ENCODE data around the gene TEAD2. TPM values are rescaled to one million over a fixed set of nuclear protein-coding genes. Genes with fewer than 3 reads are reported as not detected.
A peak's percentile ranks its signal among the peaks of the same experiment; 100 is the strongest.

Gene TEAD2
- total and polyA plus RNA-seq, 10 of the 15 experiments (the other 5 are each of a cell fraction or from before 2014, with no cell fraction given) = 0.04 to 0.26 (median 0.11) TPM; not detected in 3

DNA sequence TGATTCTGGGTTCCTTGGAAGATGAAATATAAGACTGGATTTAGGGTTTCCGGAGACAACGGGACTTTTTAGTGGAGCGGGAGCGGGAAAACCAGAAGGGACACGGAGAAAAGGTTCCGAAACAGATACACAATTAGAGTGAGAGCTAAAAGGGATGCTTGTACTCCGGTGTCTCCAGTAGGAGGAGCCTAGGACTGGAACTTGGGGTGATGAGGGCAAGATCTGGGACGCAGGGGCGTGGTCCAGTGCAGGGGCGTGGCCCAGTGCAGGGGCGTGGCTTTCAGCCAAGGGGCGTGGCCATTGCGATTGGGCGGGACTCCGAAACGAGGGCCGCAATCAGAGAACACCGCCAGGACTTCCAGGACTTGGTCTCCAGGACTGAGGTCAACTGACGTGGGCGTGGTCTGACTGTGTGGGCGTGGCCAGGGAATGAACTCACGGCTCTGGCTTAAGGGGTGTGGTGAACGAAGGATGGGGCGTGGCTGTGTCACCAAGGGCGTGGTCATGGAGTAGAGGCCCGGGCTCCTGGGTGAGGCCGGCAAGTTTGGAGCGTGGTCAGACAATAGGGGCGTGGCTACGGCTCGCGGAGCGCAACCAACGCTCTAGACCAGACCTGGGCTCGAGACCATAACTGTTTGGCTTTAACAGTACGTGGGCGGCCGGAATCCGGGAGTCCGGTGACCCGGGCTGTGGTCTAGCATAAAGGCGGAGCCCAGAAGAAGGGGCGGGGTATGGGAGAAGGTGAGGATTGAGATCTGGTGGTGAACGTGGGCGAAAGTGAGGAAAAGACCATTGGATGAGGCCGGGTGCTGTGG is 1.3 kb upstream of the TEAD2 start, which contains the start of gene DKKL1:
DKKL1 (plus strand) TSS at position 610 of the 815 bp plus-strand sequence; CDS start at position 732, 122 bp downstream.
- no peak within 1 kb of the TSS for H3K9ac ChIP-seq (ENCODE audit: control insufficient read depth, insufficient read depth, low read length)
- no peaks in the 10 kb centered on the region; the same call in 2 of the 3 replicates for H3K9me3 ChIP-seq (replicated peaks; ENCODE audit: control insufficient read depth, insufficient read depth, low read length)
- ChIA-PET SMC1A (ENCODE audit: uncharacterized antibody, unreplicated experiment) (no interaction called here), POLR2A (no interaction called here), CTCF (no interaction called here), RAD21 (ENCODE audit: unreplicated experiment) (interaction anchor here (0.9 kb wide), 1 partner anchor 11 kb away, joined by 3 read pairs; no protein-coding TSS in a partner anchor)
- H2AFZ ChIP-seq (ENCODE audit: control insufficient read depth, low read depth, low read length) = peak within 1 kb of the TSS; percentile 33; the same call in 1 of the 2 replicates
- intact Hi-C loops (cut with micrococcal nuclease; ENCODE audit: unreplicated experiment) = no loop called here
- peak; percentile 86 for ATAC-seq
- no peaks in the 10 kb centered on the region for H3K36me3 ChIP-seq (ENCODE audit: control insufficient read depth in 2 of 2, insufficient read depth in 2 of 2, low read length in 1 of 2)
- in situ Hi-C loops (cut with MboI) = no loop called here
- no TSS peak for BruUV-seq (replicated peaks)
- no peak within 1 kb of the TSS for H3K27ac ChIP-seq (ENCODE audit: control insufficient read depth, insufficient read depth)
- no peaks in the 10 kb centered on the region for H3K79me2 ChIP-seq (ENCODE audit: control insufficient read depth, insufficient read depth, low read length)
- 5% methylated on average over 45 of the region's 46 CpGs for WGBS (ENCODE audit: insufficient coverage, insufficient replicate concordance, low lambda C conversion rate, missing lambda C conversion rate)
- DNase-seq (ENCODE audit: low read depth, low spot score) = peak; percentile 33
- peaks cover 7% of the 10 kb centered on the region for H3K4me1 ChIP-seq (ENCODE audit: control insufficient read depth, insufficient read depth, low read length)
- peaks cover 12 to 15% of the 10 kb centered on the region in 2 experiments; a peak in 3 of 4 replicates for H3K27me3 ChIP-seq (replicated peaks in 1 of 2; ENCODE audit: control insufficient read depth in 2 of 2, insufficient read depth in 2 of 2, low read length in 1 of 2)
- peak; percentile 18 for FAIRE-seq
- 0 out of 2 replicates have a peak within 1 kb of the TSS, but pooled peaks have one; percentile 1 for H3K4me3 ChIP-seq
- H4K20me1 ChIP-seq (ENCODE audit: control insufficient read depth, insufficient read depth) = no peaks in the 10 kb centered on the region
- peak within 1 kb of the TSS; percentile 67 for H3K4me2 ChIP-seq (ENCODE audit: control insufficient read depth, insufficient read depth)
- TF ChIP-seq GATAD2B (conservative IDR thresholded peaks at IDR 0.05; ENCODE audit: low read depth) = 0 out of 2 replicates have a peak, but pooled peaks have one; percentile 26
- TF ChIP-seq BRCA1 (IDR thresholded peaks at IDR 0.05; ENCODE audit: low read depth, low read length) = no peak
- no peak for TF ChIP-seq JUND (IDR thresholded peaks at IDR 0.05; ENCODE audit: low read depth, low read length)
- TF ChIP-seq, protein P1, sequence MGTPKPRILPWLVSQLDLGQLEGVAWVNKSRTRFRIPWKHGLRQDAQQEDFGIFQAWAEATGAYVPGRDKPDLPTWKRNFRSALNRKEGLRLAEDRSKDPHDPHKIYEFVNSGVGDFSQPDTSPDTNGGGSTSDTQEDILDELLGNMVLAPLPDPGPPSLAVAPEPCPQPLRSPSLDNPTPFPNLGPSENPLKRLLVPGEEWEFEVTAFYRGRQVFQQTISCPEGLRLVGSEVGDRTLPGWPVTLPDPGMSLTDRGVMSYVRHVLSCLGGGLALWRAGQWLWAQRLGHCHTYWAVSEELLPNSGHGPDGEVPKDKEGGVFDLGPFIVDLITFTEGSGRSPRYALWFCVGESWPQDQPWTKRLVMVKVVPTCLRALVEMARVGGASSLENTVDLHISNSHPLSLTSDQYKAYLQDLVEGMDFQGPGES (IDR thresholded peaks at IDR 0.05) = no peak
- TF ChIP-seq JUNB (IDR thresholded peaks at IDR 0.05) = no peak
- no peak for TF ChIP-seq IKZF2 (IDR thresholded peaks at IDR 0.05)
- TF ChIP-seq FOXK2 (IDR thresholded peaks at IDR 0.05) = no peak
- TF ChIP-seq, protein P2, sequence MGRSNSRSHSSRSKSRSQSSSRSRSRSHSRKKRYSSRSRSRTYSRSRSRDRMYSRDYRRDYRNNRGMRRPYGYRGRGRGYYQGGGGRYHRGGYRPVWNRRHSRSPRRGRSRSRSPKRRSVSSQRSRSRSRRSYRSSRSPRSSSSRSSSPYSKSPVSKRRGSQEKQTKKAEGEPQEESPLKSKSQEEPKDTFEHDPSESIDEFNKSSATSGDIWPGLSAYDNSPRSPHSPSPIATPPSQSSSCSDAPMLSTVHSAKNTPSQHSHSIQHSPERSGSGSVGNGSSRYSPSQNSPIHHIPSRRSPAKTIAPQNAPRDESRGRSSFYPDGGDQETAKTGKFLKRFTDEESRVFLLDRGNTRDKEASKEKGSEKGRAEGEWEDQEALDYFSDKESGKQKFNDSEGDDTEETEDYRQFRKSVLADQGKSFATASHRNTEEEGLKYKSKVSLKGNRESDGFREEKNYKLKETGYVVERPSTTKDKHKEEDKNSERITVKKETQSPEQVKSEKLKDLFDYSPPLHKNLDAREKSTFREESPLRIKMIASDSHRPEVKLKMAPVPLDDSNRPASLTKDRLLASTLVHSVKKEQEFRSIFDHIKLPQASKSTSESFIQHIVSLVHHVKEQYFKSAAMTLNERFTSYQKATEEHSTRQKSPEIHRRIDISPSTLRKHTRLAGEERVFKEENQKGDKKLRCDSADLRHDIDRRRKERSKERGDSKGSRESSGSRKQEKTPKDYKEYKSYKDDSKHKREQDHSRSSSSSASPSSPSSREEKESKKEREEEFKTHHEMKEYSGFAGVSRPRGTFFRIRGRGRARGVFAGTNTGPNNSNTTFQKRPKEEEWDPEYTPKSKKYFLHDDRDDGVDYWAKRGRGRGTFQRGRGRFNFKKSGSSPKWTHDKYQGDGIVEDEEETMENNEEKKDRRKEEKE (IDR thresholded peaks at IDR 0.05) = no peak
- no peak for TF ChIP-seq CBFB (IDR thresholded peaks at IDR 0.05; ENCODE audit: low read depth)
- TF ChIP-seq CREB1 (IDR thresholded peaks at IDR 0.05; ENCODE audit: low read depth) = 0 out of 2 replicates have a peak, but pooled peaks have one; percentile 29
- TF ChIP-seq, protein P3, sequence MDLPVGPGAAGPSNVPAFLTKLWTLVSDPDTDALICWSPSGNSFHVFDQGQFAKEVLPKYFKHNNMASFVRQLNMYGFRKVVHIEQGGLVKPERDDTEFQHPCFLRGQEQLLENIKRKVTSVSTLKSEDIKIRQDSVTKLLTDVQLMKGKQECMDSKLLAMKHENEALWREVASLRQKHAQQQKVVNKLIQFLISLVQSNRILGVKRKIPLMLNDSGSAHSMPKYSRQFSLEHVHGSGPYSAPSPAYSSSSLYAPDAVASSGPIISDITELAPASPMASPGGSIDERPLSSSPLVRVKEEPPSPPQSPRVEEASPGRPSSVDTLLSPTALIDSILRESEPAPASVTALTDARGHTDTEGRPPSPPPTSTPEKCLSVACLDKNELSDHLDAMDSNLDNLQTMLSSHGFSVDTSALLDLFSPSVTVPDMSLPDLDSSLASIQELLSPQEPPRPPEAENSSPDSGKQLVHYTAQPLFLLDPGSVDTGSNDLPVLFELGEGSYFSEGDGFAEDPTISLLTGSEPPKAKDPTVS (IDR thresholded peaks at IDR 0.05; ENCODE audit: low read depth, low read length) = no peak
- no peak for TF ChIP-seq TAF1 (IDR thresholded peaks at IDR 0.05; ENCODE audit: borderline replicate concordance, low read depth, low read length)
- TF ChIP-seq EZH2 (IDR thresholded peaks at IDR 0.05; ENCODE audit: borderline replicate concordance, control insufficient read depth, low read depth, low read length) = 0 out of 2 replicates have a peak, but pooled peaks have one; percentile 44
- TF ChIP-seq IKZF1 (conservative IDR thresholded peaks at IDR 0.05) = no peak
- no peak for TF ChIP-seq POLR2AphosphoS2 (IDR thresholded peaks at IDR 0.05; ENCODE audit: low read depth, low read length)
- TF ChIP-seq, protein P4, sequence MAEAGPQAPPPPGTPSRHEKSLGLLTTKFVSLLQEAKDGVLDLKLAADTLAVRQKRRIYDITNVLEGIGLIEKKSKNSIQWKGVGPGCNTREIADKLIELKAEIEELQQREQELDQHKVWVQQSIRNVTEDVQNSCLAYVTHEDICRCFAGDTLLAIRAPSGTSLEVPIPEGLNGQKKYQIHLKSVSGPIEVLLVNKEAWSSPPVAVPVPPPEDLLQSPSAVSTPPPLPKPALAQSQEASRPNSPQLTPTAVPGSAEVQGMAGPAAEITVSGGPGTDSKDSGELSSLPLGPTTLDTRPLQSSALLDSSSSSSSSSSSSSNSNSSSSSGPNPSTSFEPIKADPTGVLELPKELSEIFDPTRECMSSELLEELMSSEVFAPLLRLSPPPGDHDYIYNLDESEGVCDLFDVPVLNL (IDR thresholded peaks at IDR 0.05; ENCODE audit: low read depth, low read length) = no peak
- TF ChIP-seq SP1 (IDR thresholded peaks at IDR 0.05; ENCODE audit: low read depth, low read length) = peak; percentile 86
- no peak for TF ChIP-seq ESRRA (IDR thresholded peaks at IDR 0.05; ENCODE audit: low read length)
